ENCODE measurements around the gene NECTIN4. TPM values are rescaled to one million over a fixed set of nuclear protein-coding genes. Genes with fewer than 3 reads are reported as not detected.

NECTIN4 gene
- total and polyA plus RNA-seq, 7 donors = 0.01 to 0.03 TPM; not detected in 5

- Histone ChIP-seq H3K27ac (peak overlapping the region; percentile 91), H3K9me3 (no peaks in the 10 kb centered on the region), H3K36me3 (ENCODE audit: insufficient read depth in 1 of 2, low read depth in 1 of 2) (peaks cover 10 to 30% of the 10 kb centered on the region in 2 donors), H3K4me1 (peaks cover 16% of the 10 kb centered on the region), H3K4me3 (peak overlapping the region; percentile 88), H3K27me3 (ENCODE audit: insufficient read depth in 3 of 3, low read length in 2 of 3) (peaks cover 0 to 2% (median 0%) of the 10 kb centered on the region in 3 donors)
- DNase-seq = peak; percentile 63 to 85
- WGBS, 3 donors = 0 to 1% (median 0%) methylated on average over 48 of the region's 48 CpGs
- intact Hi-C loops (cut with DNase I) = loop anchor here (5.0 kb wide), 3 partner anchors 52 to 107 kb away; partner anchors contain the start of genes DEDD (in 1 of the 2), KLHDC9 (in 1 of the 2) and UFC1 (in 1 of the 2)
- peak; percentile 75 to 79 (median 76) for ATAC-seq
- TF ChIP-seq, protein P1, sequence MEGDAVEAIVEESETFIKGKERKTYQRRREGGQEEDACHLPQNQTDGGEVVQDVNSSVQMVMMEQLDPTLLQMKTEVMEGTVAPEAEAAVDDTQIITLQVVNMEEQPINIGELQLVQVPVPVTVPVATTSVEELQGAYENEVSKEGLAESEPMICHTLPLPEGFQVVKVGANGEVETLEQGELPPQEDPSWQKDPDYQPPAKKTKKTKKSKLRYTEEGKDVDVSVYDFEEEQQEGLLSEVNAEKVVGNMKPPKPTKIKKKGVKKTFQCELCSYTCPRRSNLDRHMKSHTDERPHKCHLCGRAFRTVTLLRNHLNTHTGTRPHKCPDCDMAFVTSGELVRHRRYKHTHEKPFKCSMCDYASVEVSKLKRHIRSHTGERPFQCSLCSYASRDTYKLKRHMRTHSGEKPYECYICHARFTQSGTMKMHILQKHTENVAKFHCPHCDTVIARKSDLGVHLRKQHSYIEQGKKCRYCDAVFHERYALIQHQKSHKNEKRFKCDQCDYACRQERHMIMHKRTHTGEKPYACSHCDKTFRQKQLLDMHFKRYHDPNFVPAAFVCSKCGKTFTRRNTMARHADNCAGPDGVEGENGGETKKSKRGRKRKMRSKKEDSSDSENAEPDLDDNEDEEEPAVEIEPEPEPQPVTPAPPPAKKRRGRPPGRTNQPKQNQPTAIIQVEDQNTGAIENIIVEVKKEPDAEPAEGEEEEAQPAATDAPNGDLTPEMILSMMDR (IDR thresholded peaks at IDR 0.05) = no peak
Measured at GRCh38 chr1:161044908-161045735, 44.2 kb downstream of the NECTIN4 start.

DNA sequence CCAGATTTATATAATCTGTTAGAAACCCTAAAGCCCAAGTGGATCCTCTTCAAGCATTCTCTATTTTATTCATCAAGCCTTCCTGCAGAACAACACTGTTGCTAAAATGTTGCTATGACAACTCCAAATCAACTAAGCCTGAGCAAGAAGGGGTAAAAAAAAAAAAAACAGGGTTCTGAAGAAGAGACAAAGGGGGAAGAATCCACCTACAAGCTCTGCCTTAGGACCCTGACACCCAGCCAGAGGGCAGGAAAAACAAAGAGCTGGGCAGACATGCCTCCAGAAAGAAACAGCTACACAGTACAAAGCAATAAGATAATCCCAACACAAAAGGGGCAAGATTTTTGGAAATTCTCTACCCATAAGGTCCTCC is 44.8 kb downstream of the NECTIN4 start:
- Histone ChIP-seq H3K27me3 (ENCODE audit: insufficient read depth in 3 of 3, low read length in 2 of 3) (peaks cover 0 to 2% (median 0%) of the 10 kb centered on the region in 3 donors), H3K36me3 (ENCODE audit: insufficient read depth in 1 of 2, low read depth in 1 of 2) (peaks cover 10 to 36% of the 10 kb centered on the region in 2 donors), H3K4me1 (peaks cover 16% of the 10 kb centered on the region), H3K27ac (peak overlapping the region; percentile 91), H3K9me3 (no peaks in the 10 kb centered on the region), H3K4me3 (peak overlapping the region; percentile 88)
- DNase-seq (no peak), ATAC-seq (no peak)
- intact Hi-C loops (cut with DNase I) = loop anchor here in 1 of 2 donors (5.0 kb wide), 1 partner anchor 53 kb away; the partner anchor contains the start of gene KLHDC9
- TF ChIP-seq, protein P1 (IDR thresholded peaks at IDR 0.05) = no peak

DNA sequence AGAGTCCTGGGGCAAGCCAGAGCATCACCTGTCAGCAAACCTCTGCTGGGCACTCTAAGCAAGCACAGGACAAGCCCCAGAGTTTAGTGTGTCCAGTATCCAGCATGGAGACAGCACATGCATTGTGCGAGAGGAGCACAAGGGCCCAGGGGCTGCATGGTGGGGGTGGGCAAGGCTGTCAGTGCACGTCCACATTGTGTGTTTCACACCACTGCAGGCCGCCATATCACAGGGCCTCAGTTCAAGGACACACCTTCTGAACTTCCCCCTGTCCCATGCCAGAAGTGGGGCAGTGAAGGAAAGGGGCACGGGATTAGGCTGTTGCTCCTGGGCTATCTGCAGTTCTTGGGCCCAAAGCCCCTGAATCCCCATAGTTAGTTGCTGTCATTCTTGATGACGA is 49.8 kb downstream of the NECTIN4 start:
- TF ChIP-seq, protein P1 (IDR thresholded peaks at IDR 0.05) = no peak
- Histone ChIP-seq H3K27ac (no peak overlapping the region), H3K4me3 (no peak overlapping the region), H3K27me3 (ENCODE audit: insufficient read depth in 3 of 3, low read length in 2 of 3) (no peaks in the 10 kb centered on the region), H3K9me3 (no peaks in the 10 kb centered on the region), H3K4me1 (peaks cover 12% of the 10 kb centered on the region), H3K36me3 (ENCODE audit: insufficient read depth in 1 of 2, low read depth in 1 of 2) (peaks cover 10 to 40% of the 10 kb centered on the region in 2 donors)
- intact Hi-C loops (cut with DNase I) = no loop called here
- 74 to 85% (median 82%) methylated on average over 5 of the region's 5 CpGs for WGBS, 3 donors
- DNase-seq = no peak
- peak in 1 of 4 donors; percentile 8 for ATAC-seq

- peaks cover 8% of the 10 kb centered on the region for H3K4me1 ChIP-seq
- H3K27ac ChIP-seq = no peak overlapping the region
- H3K4me3 ChIP-seq = peak overlapping the region; percentile 64
- intact Hi-C loops (cut with DNase I) = no loop called here
- WGBS, 3 donors = 5 to 10% (median 7%) methylated on average over 2 to 3 of the region's 3 CpGs
- peaks cover 10 to 40% of the 10 kb centered on the region in 2 donors for H3K36me3 ChIP-seq (ENCODE audit: insufficient read depth in 1 of 2, low read depth in 1 of 2)
- TF ChIP-seq, protein P1 (IDR thresholded peaks at IDR 0.05) = no peak
- ATAC-seq (peak in 1 of 4 donors; percentile 14), DNase-seq (no peak)
- H3K9me3 ChIP-seq = no peaks in the 10 kb centered on the region
- H3K27me3 ChIP-seq (ENCODE audit: insufficient read depth in 3 of 3, low read length in 2 of 3) = no peaks in the 10 kb centered on the region
Measured at GRCh38 chr1:161039154-161039545, 50.2 kb downstream of the NECTIN4 start.
